GM12801 (cell line): ENCODE results near the gene DTX4.

ENCODE experiments used
- TF ChIP-seq, protein P1 (sequence below): IDR thresholded peaks from one replicate; pipeline ENCODE4 v1.5.1; 2011; ENCODE audit warnings: control low read depth; ENCODE audit not compliant: insufficient read length; ENCODE audit errors: extremely low read depth

Gene DTX4

DNA sequence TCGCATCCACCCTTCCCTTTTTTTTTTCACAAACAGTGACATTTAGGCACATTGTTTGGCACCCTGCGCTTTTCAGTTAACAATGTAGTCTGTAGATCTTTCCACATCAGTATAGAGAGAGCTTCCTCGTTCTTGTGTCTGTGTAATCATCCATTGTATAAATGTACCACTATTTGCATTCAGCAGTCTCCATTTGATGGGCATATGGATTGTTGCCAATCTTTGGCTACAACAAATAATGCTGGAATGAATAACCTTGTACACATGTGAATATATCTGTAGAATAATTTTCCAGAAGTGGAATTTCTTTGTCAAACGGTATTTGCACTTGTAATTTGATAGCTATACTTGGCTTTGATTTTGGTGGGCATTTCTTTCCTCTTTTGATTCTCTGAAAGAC, 23.7 kb downstream of the DTX4 start:
- TF ChIP-seq, protein P1, sequence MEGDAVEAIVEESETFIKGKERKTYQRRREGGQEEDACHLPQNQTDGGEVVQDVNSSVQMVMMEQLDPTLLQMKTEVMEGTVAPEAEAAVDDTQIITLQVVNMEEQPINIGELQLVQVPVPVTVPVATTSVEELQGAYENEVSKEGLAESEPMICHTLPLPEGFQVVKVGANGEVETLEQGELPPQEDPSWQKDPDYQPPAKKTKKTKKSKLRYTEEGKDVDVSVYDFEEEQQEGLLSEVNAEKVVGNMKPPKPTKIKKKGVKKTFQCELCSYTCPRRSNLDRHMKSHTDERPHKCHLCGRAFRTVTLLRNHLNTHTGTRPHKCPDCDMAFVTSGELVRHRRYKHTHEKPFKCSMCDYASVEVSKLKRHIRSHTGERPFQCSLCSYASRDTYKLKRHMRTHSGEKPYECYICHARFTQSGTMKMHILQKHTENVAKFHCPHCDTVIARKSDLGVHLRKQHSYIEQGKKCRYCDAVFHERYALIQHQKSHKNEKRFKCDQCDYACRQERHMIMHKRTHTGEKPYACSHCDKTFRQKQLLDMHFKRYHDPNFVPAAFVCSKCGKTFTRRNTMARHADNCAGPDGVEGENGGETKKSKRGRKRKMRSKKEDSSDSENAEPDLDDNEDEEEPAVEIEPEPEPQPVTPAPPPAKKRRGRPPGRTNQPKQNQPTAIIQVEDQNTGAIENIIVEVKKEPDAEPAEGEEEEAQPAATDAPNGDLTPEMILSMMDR: no peak

DNA sequence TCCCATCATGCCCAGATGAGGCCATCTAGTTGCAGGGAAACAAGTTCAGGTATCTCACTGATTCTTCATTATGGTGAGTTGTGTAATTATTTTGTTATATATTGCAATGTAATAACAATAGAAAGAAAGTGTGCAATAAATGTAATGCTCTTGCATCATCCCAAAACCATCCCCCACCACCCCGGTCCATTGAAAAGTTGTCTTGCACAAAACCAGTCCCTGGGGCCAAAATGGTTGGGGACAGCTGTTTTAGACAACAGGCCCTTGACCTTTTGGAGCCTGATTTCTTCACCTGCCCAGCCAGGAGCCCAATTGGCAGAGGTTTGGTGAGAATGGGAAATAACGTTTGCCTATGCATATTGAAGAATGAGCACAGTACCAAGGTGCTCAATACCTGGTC, 24.8 kb downstream of the DTX4 start:
- TF ChIP-seq, protein P1: no peak

DNA sequence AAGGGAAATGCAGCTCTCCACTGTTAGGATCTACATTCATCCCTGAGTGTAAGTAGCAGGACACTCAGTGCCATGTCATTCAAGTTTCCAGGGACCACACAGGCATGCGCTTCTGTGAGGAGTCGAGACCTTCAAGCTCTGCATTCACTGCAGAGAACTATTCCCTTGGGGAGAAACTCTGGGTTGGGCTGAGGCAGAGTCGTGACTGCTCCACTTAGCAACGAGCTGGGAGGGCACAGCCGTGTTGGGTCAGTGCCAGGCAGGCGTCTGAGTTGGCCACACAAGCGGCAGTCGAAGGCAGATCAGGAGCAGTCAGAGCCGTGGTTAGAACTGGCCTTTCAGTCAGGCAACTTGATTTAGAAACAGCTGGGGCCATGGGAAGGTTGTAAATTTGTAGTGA, 26.1 kb downstream of the DTX4 start:
- TF ChIP-seq, protein P1: no peak

DNA sequence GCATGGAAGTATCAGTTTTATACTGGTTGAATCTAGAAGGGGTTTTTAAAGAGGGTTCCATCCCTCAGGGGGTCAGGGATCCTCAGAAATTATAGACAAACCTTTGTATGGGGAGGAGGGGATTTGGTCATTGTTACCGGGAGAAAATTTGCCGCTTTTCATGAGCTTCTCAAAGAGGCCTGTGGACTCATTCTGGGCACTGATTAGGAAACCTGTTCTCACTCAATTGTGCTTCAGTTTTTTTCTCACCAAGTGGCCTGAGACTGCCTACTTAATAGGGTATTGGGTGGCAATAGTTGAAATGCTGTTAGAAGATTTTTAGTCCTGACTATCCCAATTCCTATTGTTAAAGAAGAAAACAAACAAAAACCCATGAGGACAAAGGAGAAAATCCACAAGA, 26.8 kb downstream of the DTX4 start:
- TF ChIP-seq, protein P1: no peak

DNA sequence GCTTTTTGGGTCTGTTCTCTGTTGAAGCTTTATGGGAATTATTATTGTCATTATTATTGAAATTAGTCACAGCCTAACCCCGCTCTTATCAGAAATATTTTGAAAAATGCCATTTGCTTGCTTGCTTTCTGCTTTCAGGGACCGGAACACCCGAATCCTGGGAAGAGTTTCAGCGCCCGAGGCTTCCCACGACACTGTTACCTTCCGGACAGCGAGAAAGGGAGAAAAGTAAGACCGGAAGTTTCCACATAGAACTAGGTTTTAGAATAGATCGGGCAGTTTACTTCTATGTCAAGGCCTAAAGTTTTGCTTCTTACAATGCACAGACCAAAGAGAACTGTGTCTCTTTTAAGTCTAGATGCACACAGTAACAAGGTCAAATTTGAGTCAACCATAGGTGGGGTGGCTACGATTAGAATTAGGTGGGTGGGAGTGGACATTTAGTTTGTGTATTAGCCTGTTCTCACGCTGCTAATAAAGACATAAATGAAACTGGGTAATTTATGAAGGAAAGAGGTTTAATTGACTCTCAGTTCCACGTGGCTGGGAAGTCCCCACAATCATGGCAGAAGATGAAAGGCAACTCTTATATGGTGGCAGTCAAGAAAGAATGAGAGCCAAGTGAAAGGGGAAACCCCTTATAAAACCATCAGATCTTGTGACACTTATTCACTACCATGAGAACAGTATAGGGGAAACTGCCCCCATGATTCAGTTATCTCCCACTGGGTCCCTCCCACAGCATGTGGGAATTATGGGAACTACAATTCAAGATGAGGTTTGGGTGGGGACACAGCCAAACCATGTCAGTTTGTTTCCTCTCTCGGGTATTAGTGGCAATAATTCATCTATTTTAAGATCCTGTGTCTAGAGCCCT, 27.9 kb downstream of the DTX4 start:
- TF ChIP-seq, protein P1: no peak

DNA sequence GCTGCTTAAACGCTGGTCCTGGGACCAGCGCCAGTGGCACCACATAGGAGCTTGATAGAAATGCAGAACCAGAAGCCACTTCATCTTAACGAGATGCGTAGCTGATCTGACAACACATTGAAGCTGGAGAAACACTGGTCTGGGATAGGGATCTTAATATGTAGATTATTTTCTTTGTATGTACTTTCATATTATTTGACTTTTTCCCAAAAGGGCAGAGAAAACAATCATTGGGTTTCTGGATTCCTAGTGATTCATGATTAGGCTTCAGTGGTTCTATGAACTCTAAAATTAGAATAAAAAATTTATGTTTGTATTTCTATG, 28.5 kb downstream of the DTX4 start:
- TF ChIP-seq, protein P1: no peak

DNA sequence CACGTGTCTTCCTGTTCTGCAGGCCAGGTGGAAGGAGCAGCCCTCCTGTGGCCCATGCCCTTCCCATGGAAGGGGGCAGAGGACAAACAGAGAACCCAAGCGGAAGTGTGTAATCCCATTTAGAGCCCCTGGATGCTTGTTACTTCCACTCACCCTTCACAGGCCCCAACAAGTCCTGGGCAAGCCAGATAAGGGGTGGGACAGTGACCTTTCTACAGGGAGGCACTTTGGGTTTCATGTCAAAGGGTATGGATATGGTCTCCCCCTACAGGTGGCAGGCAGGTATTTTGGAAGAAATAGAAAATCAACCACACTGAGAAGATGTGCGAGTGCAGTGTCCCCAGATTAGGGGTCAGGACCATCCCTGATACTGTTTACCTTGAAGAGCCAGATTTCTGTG, 29.4 kb downstream of the DTX4 start:
- TF ChIP-seq, protein P1: no peak
